ENCODE data around the gene ADAM17. TPM values are rescaled to one million over a fixed set of nuclear protein-coding genes. Genes with fewer than 3 reads are reported as not detected.
"Not testable (repeated sequence)": the region's sequence is repeated elsewhere in the genome, so short reads cannot be mapped to it uniquely, and the experiment has no call there.

The ADAM17 gene
- 10 to 100 TPM; 19.6 to 34.8 (median 26.1) TPM for polyA plus RNA-seq (ENCODE audit: insufficient read length in 10 of 10)
- long read RNA-seq, donor 1, partial matches to known transcripts, result 0 of 2 reads
- long read RNA-seq, donor 1, other reads (novel, unspliced or antisense), result 0 of 2 reads
- long read RNA-seq, donor 2, full-length matches to known transcripts, result 2 of 2 reads
- long read RNA-seq, donor 2, partial matches to known transcripts, result 0 of 2 reads
- long read RNA-seq, donor 2, other reads (novel, unspliced or antisense), result 0 of 2 reads
- long read RNA-seq, donor 3, result 0 reads
- long read RNA-seq, donor 4, full-length matches to known transcripts, result 3 of 3 reads
- long read RNA-seq, donor 4, partial matches to known transcripts, result 0 of 3 reads
- long read RNA-seq, donor 4, other reads (novel, unspliced or antisense), result 0 of 3 reads
- long read RNA-seq, donor 5, result 0 reads
- long read RNA-seq, donor 6, full-length matches to known transcripts, result 4 of 4 reads
- long read RNA-seq, donor 6, partial matches to known transcripts, result 0 of 4 reads
- long read RNA-seq, donor 6, other reads (novel, unspliced or antisense), result 0 of 4 reads
- long read RNA-seq, donor 7, full-length matches to known transcripts, result 1 of 1 reads
- long read RNA-seq, donor 7, partial matches to known transcripts, result 0 of 1 reads
- long read RNA-seq, donor 7, other reads (novel, unspliced or antisense), result 0 of 1 reads
- long read RNA-seq, donor 8, full-length matches to known transcripts, result 2 of 2 reads
- long read RNA-seq, donor 8, partial matches to known transcripts, result 0 of 2 reads
- long read RNA-seq, donor 8, other reads (novel, unspliced or antisense), result 0 of 2 reads
- long read RNA-seq, donor 9, result 0 reads

DNA sequence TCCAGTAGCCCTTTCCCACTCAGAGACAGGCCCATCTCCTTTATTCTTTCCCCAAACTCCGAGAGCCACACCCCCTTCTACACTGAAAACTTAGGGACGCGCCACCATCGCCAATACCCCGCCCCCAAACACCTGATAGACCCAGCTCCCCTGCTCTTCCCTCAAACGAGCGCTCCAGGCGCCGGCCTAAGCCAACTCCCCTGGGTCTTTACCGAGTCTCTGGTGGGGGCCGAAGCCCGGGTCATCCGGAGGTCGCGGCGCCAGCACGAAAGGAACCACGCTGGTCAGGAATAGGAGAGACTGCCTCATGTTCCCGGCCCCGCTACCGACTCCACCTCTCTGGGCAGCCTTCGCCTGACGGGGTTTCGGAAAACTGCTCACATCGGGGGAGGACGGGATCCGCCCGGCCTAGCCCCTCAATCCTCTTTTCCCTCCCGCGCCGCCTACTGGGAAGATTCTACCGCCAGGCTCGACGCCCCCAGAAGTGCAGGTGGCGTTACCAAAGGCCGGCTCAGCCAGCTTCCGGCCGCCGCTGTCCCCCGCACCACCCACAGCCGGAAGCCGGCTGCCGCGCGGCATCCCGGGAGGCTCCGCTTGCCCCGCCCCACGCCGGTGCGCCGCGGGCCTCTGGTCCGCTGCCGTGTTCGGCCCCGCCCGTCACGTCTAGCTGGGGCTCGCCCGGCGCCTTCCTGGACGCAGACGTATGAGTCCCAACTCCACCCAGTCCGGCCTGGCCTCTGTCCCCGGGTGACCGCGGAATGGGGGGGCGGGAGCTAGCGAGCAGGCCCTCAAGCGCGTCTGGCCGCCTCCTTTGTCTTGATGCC lies at the start of gene ADAM17:
Gene ADAM17, minus strand, starts transcription at position 534 of the 824 bp plus-strand sequence. Its CDS starts 225 bp downstream, at position 309.
- peak; percentile 96 to 98 (median 96) for DNase-seq

DNA sequence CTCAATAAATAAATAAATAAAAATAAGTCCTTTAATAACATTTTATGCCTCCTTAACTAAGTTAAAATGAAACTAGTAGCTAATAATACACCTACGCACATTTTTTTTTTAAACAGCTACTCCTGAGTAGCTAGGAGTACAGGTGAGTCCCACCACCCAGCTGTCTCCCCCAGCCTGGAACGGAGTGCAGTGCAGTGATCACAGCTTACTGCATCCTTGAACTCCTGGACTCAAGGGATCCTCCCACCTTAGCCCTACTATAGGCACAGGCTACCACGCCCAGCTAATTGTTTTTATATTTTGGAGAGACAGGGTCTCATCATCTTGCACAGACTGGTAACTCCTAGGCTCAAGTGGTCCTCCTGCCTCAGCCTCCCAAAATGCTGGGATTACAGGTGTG lies 46.8 kb upstream of the ADAM17 start:
- DNase-seq, result no peak

DNA sequence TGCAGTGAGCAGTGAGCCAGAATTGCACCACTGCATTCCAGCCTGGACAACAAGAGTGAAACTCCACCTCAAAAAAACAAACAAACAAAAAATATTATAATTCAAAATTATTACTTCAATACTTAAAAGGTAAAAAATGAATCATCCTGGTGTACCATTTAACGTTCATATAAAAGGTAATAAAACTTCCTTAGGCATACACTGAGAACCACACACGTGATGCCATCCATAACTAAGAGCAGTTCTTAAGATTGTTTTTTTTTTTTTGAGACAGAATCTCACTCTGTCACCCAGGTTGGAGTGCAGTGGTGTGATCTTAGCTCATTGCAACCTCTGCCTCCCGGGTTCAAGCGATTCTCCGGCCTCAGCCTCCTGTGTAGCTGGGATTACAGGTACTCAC lies 45.8 kb upstream of the ADAM17 start:
- DNase-seq, result no peak

DNA sequence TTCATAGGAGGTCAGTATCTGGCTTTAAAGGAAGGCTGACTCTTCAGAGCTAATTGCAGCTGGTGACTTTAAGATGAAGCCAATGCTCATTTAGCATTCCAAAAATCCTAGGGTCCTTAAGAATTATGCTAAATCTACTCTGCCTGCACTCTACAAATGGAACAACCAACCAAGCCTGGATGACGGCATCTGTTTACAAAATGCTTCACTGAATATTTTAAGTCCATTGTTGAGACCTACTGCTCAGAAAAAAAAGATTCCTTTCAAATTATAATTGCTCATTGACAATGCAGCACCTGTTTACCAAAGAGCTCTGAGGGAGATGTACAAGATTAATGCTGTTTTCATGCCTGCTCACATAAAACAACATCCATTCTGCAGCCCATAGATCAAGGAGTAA lies 43.8 kb upstream of the ADAM17 start:
- no peak for DNase-seq

DNA sequence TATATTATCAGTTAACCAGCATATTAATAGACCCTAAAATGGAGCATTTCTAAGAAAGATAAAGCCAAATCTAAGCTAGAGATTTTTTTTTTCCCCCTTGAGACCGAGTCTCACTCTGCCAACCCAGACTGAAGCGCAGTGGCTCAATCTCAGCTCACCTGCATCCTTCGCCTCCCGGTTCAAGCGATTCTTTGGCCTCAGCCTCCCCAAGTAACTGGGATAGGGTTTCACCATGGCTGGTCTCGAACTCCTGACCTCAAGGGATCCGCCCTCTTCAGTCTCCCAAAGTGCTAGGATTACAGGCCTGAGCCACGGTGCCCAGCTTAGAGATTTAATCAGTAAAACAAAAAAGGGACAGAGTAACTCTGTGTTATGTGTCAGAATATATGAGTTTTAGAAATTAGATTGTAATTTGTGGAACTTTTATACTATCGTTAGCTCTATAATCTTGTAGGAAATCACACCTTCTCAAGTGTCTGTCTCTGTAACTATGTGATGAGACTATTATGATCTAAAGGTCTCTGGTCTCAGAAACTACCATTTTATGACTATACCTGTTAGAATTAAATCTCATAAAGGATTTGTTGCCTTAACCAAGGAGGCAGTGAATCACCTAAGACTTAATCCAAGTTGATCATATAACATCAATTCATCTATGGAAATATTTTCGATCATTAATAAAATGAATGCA lies 41.1 kb upstream of the ADAM17 start:
- DNase-seq, result no peak

DNA sequence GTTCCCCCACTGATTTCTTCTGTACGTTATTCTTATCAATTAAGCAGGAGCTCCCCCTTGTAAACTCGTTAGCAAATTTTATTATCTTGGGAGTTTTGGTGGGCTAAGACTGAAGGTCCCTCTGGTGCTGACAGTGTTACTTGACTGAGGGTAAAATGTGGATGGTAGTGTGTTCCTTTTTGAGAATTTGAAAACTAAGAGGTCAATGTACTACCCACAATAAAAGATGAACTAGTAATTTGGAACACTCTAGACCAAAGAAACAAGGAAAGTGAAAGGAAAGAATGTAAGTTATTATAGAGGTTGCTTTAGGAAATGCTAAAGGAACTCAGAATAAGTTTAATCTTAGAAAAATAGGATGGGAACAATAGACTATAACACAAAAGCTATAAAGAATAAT lies 40.1 kb upstream of the ADAM17 start:
- no peak for DNase-seq

DNA sequence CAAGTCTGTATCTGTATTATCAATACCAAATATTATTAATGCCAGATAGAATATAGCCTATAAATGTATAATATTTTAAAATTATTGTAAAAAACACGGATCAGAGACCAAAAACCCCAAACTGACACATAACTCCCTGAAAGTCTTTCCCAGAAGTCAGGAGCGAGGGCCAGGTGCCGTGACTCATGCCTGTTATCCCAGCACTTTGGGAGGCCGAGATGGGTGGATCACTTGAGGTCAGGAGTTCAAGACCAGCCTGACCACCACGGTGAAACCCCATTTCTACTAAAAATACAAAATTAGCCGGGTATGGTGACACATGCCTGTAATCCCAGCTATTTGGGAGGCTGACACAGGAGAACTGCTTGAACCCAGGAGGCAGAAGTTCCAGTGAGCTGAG lies 39.6 kb upstream of the ADAM17 start:
- not testable (repeated sequence) for DNase-seq

DNA sequence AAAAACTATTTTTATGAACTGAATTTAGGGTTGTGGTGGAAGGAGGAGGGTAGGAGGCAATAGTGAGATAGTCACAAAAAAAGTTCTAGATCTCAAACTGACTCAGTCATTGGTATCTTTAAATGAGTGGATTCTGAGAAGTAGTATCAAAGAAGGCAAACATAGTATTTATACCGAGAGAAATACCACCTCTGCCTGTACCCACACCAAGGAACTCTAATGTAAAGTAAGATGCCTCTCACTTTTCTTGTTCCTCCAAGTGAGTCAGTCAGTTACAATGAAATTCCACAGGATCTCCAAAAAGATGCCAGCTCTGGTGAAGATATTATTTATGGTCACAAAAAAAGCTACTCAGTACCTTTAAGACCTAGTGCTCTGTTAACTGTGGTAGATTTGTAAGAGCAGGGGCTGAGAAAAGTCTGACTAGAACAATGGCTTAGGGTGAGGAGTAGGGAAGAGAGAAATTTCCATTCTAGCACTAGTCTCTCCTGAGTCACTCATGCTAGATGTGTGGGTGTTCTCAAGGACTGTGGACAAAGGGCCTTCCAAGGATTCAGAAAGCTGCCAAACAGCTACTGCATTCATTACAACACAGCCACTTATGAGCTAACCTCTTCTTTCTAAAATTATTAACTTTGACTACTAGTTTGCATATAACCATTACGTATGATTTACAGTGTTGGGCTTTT lies 38.9 kb upstream of the ADAM17 start:
- peak in 2 of 3 donors; percentile 26 to 43 for DNase-seq

DNA sequence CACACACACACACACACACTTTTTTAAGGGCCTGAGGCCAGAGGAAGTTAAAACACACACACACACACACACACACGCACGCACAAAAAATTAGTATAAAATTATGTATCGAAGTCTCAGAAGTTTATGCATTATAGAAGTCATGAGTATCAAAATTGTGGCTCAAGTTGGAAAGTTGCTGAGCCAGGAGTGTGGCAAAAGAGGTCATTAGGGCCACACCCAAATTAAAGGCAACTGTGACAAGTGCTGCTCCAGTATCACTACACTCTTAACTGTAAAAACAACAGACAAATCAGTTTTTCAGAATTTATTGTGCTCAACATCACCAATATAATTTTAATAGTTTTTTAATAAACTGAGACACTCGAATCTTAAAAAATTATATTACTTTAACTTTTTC lies 38.3 kb upstream of the ADAM17 start:
- no peak for DNase-seq

DNA sequence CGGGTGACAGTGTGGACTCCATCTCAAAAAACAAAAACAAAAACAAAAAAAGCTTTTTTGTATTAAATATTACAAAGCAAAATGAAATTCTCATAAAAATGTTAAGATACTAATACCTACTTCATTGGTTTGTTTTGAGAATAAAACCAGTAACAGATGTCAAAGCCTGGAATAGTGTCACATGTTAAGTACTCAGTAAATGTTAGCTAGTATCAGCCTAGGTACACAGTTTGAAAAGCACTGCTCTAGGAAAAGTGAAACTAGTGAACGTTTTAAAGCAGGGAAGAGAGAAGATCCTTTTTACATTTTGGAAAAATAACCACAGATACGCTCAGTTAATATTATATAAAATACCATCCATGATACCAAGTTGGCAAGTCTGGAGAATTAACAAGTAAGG lies 37.1 kb upstream of the ADAM17 start:
- DNase-seq, result no peak

DNA sequence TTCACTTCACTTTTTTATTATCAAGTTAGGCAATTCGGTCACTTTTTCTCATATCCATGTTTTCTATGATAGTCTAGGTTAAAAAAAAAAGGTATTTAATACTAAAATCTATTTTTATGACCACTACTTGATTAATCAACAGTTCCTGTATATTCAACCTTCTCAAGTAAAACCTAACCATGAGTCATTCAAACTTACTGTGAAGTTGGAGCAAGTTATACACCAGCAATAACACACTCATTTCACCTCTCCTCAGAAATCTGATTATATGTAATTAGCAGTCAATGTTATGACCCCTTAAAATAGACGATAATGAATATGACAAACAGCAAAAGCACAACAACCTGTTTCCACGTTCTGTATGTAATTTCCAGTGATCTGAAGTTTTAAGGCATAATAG lies 35.0 kb upstream of the ADAM17 start:
- no peak for DNase-seq

DNA sequence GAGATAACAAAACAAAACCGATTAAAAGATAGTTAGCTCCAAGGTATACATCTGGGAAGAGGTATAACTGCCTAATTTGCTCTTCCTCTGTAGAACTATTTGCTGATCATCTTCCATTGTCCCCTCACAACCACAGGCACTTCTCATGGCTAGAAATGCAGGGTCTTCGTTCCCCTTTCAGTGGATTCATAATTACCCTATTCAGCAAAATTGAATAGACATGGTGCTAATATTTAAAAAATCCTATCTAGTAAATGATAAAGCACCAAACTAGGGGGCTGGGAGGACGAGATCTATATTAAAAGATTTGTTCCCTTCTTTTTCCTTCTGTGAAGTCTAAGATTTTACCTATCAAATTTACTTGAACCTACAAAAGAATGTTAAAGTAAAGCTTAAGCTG lies 30.8 kb upstream of the ADAM17 start:
- no peak for DNase-seq

DNA sequence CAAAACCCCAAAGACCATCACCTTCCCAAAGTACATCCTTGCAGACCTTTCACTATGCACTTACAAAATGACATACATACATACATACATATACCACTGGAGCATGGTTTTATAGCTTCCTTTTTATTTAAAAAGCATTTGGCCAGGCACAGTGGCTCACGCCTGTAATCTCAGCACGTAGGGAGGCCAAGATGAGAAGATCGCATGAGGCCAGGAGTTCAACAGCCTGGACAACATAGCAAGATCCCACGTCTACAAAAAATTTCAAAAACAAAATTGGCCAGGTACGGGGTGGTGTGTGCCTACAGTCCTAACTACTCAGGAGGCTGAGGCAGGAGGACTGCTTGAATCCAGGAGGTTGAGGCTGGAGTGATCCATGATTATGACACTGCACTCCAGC lies 29.9 kb upstream of the ADAM17 start:
- DNase-seq, result no peak

DNA sequence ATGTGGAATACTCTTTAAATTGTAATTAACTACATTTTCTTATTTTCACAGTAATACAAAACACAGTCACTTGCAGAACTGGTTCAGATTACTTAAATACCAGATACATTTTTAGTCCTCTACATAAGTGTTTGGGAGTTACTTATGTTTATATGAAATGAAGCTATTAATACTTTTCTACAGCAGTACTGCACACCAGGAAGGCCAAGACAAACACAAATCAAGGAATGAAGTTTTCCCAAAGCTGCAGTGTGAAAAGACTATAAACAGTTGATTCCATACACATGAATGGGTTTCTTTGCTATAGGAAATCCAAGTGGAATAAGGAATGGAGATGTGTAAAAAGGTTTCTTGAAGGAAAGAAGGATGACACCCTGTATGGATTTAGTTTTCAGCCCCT lies 29.3 kb upstream of the ADAM17 start:
- DNase-seq, result not testable (repeated sequence)

DNA sequence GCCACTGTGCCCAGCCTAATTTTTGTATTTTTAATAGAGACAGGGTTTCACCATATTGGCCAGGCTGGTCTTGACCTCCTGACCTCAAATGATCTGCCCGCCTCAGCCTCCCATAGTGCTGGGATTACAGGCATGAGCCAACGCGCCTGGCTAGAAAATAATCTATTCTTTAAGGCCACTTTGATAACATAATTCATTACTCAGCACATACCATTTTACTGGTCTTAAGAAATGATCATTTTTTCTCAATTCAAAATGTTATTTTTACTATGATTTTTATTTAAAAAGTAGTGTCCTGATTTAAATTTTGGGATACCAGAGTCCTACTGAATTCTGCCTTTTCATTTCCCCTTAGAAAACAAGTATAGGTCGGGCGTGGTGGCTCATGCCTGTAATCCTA lies 27.0 kb upstream of the ADAM17 start:
- no peak for DNase-seq

DNA sequence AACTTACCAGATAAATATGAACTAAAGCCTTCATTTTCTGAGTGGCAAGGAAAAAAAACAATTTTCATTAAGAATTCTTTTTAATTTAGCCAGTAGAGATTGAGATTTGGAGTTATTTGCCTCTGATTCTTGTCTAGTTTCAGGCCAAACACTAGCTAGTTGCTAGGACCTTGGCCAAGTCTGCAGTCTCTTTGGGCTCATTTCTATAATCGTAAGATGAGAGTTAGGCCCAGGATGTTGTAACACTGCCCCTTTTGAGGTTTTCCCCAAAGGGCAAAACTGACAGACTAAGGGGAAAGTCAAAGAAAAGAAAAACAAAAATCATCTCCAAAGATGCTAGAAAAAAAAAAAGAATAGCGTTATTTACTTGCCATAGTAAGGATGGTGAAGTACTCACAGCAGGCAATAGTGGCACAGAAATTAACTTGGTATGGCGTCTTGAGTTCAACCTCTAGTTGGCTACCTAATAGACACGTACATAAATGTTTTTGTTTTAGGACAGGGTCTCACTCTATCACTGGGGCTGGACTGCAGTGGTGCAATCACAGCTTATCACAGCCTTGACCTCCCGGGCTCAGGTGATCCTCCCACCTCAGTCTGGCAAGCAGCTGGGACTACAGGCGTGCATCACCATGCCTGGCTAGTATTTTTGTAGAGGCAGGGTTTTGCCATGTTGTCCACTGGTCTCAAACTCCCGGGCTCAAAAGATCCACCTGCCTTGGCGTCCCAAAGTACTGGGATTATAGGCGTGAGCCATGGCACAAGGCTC lies 23.0 kb upstream of the ADAM17 start:
- peak in 2 of 3 donors; percentile 27 to 32 for DNase-seq

DNA sequence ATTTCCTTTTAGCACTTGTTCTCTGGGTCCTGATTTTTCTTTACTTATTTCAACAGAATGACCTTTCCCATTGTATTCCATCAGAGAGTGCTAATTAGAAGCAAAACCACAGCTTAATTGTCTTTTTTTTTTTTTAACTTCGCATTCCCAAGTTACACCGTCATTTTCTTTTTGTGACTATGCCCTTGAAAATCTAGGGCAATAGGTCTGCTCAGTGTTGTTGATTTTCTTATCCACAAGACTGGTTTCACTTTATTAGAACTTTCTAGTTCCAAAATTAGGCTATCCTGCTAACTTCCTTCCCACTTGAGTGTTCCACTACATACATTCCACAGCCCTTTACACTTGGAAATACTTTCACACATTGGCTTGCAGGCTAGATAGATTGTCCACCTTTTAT lies 18.7 kb upstream of the ADAM17 start:
- DNase-seq, result no peak

DNA sequence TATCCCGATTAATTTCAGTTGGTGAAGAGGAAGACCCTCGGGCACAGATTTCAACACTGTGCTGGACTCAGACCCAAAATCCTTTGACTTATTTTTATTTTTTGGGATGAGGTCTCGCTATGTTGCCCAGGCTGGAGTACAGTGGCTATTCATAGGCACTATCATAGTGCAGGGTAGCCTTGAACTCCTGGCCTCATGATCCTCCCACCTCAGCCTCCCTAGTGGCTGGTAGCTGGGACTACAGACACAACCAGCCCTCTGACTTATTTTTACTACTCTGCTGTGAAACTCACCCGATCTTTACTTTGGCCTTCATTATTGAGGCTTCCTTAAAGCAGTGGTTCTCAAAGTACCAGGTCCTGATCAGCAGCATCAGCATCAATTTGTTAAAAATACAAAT lies 18.2 kb upstream of the ADAM17 start:
- no peak for DNase-seq

DNA sequence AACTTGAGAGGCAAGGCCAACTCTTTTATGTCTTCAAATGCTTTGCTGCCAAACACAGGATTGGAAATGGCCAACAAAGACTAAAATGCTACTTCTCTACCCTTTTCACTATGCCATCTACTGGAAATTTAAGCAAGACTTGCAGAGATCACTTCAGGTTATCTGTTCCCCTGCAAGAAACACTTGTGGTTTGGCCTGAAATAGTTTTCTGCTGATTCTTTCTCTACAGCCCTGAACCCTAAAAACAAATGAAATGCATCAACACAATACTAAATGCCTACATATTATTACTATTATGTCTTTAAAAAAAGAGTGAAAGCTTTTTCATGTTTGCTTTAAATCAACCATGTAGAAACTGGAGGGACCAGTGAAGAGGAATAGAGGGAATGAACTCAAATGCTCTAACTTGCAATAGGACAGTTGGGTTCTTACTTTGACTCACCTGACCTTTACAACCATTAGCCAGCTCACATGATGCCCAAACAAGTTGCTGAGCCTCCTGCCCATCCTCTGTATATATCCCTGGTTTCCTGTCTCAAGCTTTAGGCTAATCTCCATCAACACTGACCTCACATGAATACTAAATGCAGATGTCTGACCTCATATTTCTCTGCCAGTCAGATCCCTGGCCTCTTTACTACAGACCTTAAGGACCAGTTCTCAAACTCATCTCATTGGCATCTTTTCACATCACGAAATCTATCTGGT lies 17.5 kb upstream of the ADAM17 start:
- no peak for DNase-seq

All from muscle of back (tissue), 13 donors.